ENCODE measurements around the gene YWHAE. TPM values are rescaled to one million over a fixed set of nuclear protein-coding genes. Genes with fewer than 3 reads are reported as not detected.
"Not testable (repeated sequence)": the region's sequence is repeated elsewhere in the genome, so short reads cannot be mapped to it uniquely, and the experiment has no call there.

YWHAE gene
- total RNA-seq, result 100 to 1,000 TPM; 528 to 576 TPM

DNA sequence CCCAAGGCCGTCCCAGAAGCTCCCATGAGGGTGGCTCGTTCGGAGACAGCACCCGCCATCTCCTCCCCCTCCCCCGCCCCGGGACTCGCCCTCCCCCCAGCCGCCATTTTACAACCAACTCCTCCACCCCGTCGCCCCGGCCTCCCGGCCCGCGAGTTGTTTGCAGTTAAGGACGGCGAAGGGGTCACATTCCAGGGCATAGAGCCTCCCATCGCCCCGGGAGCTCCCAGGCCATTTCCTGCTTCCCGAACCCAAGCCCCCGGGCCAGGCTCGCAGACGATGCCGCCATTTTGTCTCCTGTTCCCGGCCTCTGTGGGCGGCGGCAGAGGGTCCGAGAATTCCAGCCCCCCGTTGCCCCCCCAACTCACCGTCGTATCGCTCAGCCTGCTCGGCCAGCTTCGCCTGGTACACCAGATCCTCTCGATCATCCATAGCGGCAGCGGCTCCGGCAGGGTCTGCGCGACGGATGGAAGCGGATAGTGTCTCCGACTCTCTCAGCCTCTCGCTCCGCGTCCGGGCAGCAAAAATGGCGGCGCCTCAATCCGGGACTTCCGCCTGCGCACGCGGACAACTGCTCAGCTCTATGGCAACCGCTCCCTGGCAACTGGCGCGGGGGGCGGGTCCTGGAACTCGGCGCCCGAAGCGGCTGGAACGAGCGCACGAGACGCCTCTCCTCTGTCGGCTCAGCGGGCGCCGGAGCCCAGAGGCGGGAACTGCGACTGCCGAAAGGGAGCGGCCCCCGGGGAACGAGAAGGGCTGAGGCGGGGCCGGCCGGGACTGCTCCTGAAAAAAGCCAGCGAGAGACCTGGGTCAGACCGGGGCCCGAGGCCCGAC lies at the start of gene YWHAE:
TSS of gene YWHAE (minus strand) at position 544 of the 834 bp plus-strand sequence. CDS start at position 432, 112 bp downstream.
- Mint-ChIP-seq H3K27me3 (ENCODE audit: low read depth) (no peaks in the 10 kb centered on the region), H3K36me3 (ENCODE audit: low read depth) (peaks cover 42% of the 10 kb centered on the region), H3K27ac (peak within 1 kb of the TSS; percentile 100), H3K4me3 (peak within 1 kb of the TSS; percentile 99), H3K4me1 (ENCODE audit: low read depth) (peaks cover 32% of the 10 kb centered on the region), H3K9me3 (no peaks in the 10 kb centered on the region)
- DNase-seq, result peak; percentile 98
- CTCF ChIA-PET, result interaction anchor here (2.7 kb wide), 1 partner anchor 34 kb away, joined by 12 read pairs; no protein-coding TSS in a partner anchor
- intact Hi-C loops (cut with micrococcal nuclease), result loop anchor here (1.0 to 2.0 kb wide), 5 partner anchors 20 to 116 kb away; partner anchors contain the start of genes CRK and INPP5K

- no peaks in the 10 kb centered on the region for H3K9me3 Mint-ChIP-seq
- DNase-seq, result no peak
These were observed 49.5 kb upstream of the YWHAE start for GRCh38 chr17:1449412-1449967.

DNA sequence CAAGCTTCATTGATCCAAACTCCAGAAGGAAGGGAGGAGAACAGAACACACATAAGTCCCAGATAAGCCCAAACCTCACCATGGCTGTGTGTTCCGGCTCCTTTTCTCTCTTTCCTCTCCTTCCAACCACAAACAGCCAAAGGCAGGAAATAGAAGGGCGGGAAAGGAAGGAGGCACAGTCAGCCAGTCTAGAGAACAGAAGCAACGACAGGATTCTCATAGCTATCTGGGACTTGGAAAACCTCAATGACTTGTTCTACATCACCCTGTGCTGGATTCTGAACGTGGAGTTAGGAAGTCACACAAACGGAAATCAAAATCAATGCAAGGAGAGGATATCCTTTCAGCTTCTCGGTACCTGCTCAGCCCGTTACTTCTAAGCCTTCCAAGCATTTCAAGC lies 47.0 kb upstream of the YWHAE start:
- intact Hi-C loops (cut with micrococcal nuclease), result no loop called here
- Mint-ChIP-seq H3K9me3 (no peaks in the 10 kb centered on the region), H3K27ac (no peak overlapping the region), H3K4me1 (ENCODE audit: low read depth) (peaks cover 38% of the 10 kb centered on the region), H3K4me3 (no peak overlapping the region), H3K36me3 (ENCODE audit: low read depth) (peaks cover 9% of the 10 kb centered on the region), H3K27me3 (ENCODE audit: low read depth) (no peaks in the 10 kb centered on the region)
- no peak for DNase-seq
- CTCF ChIA-PET, result no interaction called here

More at GRCh38 chr17:1449412-1449967, 49.5 kb upstream of the YWHAE start:
- intact Hi-C loops (cut with micrococcal nuclease), result no loop called here
- CTCF ChIA-PET, result interaction anchor here (0.5 to 0.9 kb wide), 2 partner anchors 16 to 181 kb away, joined by 4 to 5 read pairs; no protein-coding TSS in a partner anchor
- Mint-ChIP-seq H3K4me3 (no peak overlapping the region), H3K4me1 (ENCODE audit: low read depth) (peaks cover 59% of the 10 kb centered on the region), H3K27me3 (ENCODE audit: low read depth) (no peaks in the 10 kb centered on the region), H3K27ac (no peak overlapping the region), H3K36me3 (ENCODE audit: low read depth) (peaks cover 15% of the 10 kb centered on the region)

DNA sequence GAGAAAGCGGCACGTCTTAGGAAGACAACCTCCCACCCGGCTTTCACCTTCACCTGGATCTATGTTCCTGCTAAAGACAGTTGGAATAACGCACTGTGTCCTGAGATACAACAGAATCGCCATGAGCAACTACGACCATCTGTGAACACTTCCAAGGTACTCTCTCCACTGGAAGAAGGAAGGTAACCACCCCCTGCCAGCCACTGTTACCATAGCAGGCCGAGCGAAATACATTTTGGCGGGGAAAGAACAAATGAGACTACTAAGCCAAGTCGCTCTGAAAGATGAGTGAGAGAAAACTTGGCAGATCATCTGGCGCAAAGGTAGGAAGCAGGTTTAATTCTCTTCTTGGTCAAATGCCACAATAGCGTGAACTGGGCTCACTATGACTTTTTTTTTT lies 46.2 kb upstream of the YWHAE start:
- DNase-seq, result no peak
- H3K27me3 Mint-ChIP-seq (ENCODE audit: low read depth), result no peaks in the 10 kb centered on the region
- peaks cover 33% of the 10 kb centered on the region for H3K4me1 Mint-ChIP-seq (ENCODE audit: low read depth)
- no peak overlapping the region for H3K4me3 Mint-ChIP-seq
- intact Hi-C loops (cut with micrococcal nuclease), result no loop called here
- CTCF ChIA-PET, result no interaction called here
- H3K36me3 Mint-ChIP-seq (ENCODE audit: low read depth), result peaks cover 7% of the 10 kb centered on the region
- H3K27ac Mint-ChIP-seq, result no peak overlapping the region
- H3K9me3 Mint-ChIP-seq, result no peaks in the 10 kb centered on the region

DNA sequence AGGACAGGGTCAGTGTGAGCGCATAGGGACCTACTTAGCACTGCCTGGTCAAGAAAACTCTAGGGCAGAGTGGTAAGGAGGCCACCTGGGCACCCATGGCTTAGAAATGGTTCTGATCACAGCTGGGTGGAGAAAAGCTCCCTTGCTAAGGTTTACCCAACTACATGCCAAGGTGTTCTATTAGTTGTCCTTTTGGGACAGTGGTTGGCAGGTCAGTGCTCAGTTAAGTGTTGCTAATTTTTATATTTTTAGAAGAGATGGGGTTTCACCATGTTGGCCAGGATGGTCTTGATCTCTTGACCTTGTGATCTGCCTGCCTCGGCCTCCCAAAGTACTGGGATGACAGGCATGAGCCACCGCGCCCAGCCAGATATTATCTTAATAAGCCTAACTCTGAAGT lies 45.7 kb upstream of the YWHAE start:
- H3K36me3 Mint-ChIP-seq (ENCODE audit: low read depth); CTCF ChIA-PET; intact Hi-C loops (cut with micrococcal nuclease); H3K27me3 Mint-ChIP-seq (ENCODE audit: low read depth); H3K27ac Mint-ChIP-seq; DNase-seq; H3K4me3 Mint-ChIP-seq; H3K9me3 Mint-ChIP-seq: not testable (repeated sequence)
- peaks cover 33% of the 10 kb centered on the region for H3K4me1 Mint-ChIP-seq (ENCODE audit: low read depth)

- CTCF ChIA-PET, result interaction anchor here (0.7 kb wide), 1 partner anchor 19 kb away, joined by 3 read pairs; no protein-coding TSS in a partner anchor
- intact Hi-C loops (cut with micrococcal nuclease); DNase-seq; H3K27ac Mint-ChIP-seq; H3K9me3 Mint-ChIP-seq; H3K27me3 Mint-ChIP-seq (ENCODE audit: low read depth); H3K4me3 Mint-ChIP-seq; H3K36me3 Mint-ChIP-seq (ENCODE audit: low read depth): not testable (repeated sequence)
- H3K4me1 Mint-ChIP-seq (ENCODE audit: low read depth), result peaks cover 27% of the 10 kb centered on the region
These were observed 42.7 kb upstream of the YWHAE start for GRCh38 chr17:1442721-1443120.

DNA sequence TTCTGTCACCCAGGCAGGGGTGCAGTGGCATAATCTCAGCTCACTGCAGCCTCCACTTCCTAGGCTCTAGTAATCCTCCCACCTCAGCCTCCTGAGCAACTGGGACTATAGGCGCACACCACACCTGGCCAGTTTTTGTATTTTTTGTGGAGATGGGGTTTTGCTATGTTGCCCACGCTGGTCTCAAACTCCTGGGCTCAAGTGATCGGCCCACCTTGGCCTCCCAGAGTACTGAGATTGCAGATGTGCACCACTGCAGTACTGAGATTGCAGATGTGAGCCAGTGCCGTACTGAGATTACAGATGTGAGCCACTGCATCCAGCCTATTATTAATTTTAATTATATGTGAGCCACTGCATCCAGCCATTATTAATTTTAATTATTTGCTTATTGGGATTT lies 42.2 kb upstream of the YWHAE start:
- Mint-ChIP-seq H3K4me1 (ENCODE audit: low read depth) (peaks cover 22% of the 10 kb centered on the region), H3K27me3 (ENCODE audit: low read depth) (no peaks in the 10 kb centered on the region), H3K36me3 (ENCODE audit: low read depth) (peaks cover 7% of the 10 kb centered on the region), H3K27ac (no peak overlapping the region), H3K4me3 (no peak overlapping the region), H3K9me3 (no peaks in the 10 kb centered on the region)
- no peak for DNase-seq
- CTCF ChIA-PET, result no interaction called here
- intact Hi-C loops (cut with micrococcal nuclease), result no loop called here

- Mint-ChIP-seq H3K9me3 (no peaks in the 10 kb centered on the region), H3K36me3 (ENCODE audit: low read depth) (peaks cover 6% of the 10 kb centered on the region), H3K4me3 (no peak overlapping the region), H3K4me1 (ENCODE audit: low read depth) (peaks cover 14% of the 10 kb centered on the region), H3K27me3 (ENCODE audit: low read depth) (no peaks in the 10 kb centered on the region), H3K27ac (no peak overlapping the region)
- CTCF ChIA-PET, result interaction anchor here (0.9 kb wide), 1 partner anchor 75 kb away, joined by 4 read pairs; no protein-coding TSS in a partner anchor
- no peak for DNase-seq
- intact Hi-C loops (cut with micrococcal nuclease), result no loop called here
These were observed 40.9 kb upstream of the YWHAE start for GRCh38 chr17:1440921-1441320.

DNA sequence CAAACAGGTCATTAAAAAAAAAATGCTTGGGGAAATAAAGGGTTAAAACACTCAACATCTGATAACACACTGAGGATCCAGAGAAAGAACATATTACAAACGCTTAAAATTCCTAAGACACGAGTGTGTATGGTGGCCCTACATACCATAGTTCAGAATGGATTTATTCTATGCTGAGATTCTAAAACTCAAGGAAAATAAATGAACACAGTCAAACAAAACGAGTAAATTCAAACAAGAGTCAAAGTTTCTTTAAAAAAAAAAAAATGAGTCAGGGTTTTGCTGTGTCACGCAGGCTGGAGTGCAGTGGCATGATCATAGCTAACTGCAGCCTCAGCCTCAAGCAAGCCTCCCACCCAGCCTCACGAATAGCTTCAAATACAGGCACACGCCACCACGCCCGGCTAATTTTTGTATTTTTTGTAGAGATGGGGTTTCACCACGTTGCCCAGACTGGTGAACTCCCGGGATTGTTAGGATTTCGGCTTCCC lies 38.6 kb upstream of the YWHAE start:
- Mint-ChIP-seq H3K4me1 (ENCODE audit: low read depth) (peaks cover 21% of the 10 kb centered on the region), H3K9me3 (no peaks in the 10 kb centered on the region), H3K4me3 (no peak overlapping the region), H3K27me3 (ENCODE audit: low read depth) (no peaks in the 10 kb centered on the region), H3K27ac (peak overlapping the region; percentile 8), H3K36me3 (ENCODE audit: low read depth) (peaks cover 12% of the 10 kb centered on the region)
- DNase-seq, result no peak
- CTCF ChIA-PET, result interaction anchor here (0.6 to 0.9 kb wide), 2 partner anchors 23 to 73 kb away, joined by 3 read pairs; no protein-coding TSS in a partner anchor
- intact Hi-C loops (cut with micrococcal nuclease), result no loop called here

DNA sequence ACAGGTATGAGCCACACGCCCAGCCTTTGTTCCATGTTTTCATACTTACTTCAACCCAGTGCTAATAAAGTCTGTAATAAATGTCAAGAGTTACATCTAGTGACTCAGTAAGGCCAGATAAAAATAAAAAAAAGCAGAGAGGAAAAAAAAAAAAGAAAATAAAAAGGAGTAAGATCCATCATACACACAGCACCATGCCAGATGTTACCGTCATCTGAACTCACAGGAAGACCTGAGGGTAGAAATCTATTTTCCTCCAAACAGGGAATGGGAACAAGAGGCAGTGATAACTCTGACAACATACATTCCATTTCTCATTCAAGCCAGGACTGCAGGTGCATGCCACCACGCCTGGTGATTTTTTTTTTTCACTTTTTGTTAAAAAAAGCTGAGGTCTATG lies 35.3 kb upstream of the YWHAE start:
- no peak overlapping the region for H3K27ac Mint-ChIP-seq
- peaks cover 16% of the 10 kb centered on the region for H3K36me3 Mint-ChIP-seq (ENCODE audit: low read depth)
- no peak for DNase-seq
- peaks cover 37% of the 10 kb centered on the region for H3K4me1 Mint-ChIP-seq (ENCODE audit: low read depth)
- H3K27me3 Mint-ChIP-seq (ENCODE audit: low read depth), result no peaks in the 10 kb centered on the region
- H3K4me3 Mint-ChIP-seq, result no peak overlapping the region
- no peaks in the 10 kb centered on the region for H3K9me3 Mint-ChIP-seq
- intact Hi-C loops (cut with micrococcal nuclease), result no loop called here
- CTCF ChIA-PET, result no interaction called here

DNA sequence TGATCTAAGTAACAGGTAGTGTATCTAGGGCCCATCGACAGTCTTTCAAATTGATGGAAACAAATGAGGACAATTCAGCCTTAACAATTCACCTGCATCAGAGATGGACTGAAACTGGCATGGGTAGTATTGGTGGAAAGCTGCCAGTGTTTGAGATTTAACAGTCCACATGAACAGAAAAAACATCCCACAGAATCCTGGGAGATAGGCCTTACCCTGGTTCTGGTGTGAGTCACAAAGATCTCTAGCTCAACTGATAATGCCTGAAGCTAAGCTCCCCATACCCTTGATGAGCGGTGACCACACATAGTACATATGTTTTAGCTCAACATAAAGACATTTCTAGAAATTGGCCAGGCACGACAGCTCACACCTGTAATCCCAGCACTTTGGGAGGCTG lies 34.1 kb upstream of the YWHAE start:
- Mint-ChIP-seq H3K9me3 (no peaks in the 10 kb centered on the region), H3K4me3 (no peak overlapping the region), H3K4me1 (ENCODE audit: low read depth) (peaks cover 33% of the 10 kb centered on the region), H3K27ac (no peak overlapping the region), H3K27me3 (ENCODE audit: low read depth) (no peaks in the 10 kb centered on the region), H3K36me3 (ENCODE audit: low read depth) (peaks cover 16% of the 10 kb centered on the region)
- DNase-seq, result no peak
- intact Hi-C loops (cut with micrococcal nuclease), result no loop called here
- CTCF ChIA-PET, result interaction anchor here (1.1 kb wide), 1 partner anchor 82 kb away, joined by 4 read pairs; the partner anchor contains the start of gene INPP5K

DNA sequence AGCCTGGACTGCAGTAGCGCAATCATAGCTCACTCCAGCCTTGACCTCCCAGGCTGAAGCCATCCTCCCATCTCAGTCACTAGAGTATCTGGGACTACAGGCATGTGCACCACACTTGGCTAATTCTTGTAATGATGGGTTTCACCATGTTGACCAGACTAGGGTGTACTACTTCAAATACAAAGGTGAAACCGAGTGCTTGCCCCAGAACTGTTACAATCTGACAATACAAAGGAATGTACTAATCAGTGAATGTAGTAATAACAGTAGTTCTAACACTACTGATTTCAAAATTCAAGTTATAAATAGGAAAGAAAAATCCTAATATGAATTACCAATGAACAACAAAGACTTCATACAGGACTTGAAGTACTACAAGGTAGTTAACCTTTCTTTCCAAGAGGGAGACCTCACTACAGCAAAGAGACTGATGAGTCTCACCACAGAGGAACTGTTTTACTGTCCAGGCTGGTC lies 31.6 kb upstream of the YWHAE start:
- Mint-ChIP-seq H3K36me3 (ENCODE audit: low read depth) (peaks cover 12% of the 10 kb centered on the region), H3K4me3 (no peak overlapping the region), H3K27ac (peak overlapping the region; percentile 24), H3K9me3 (no peaks in the 10 kb centered on the region), H3K27me3 (ENCODE audit: low read depth) (no peaks in the 10 kb centered on the region), H3K4me1 (ENCODE audit: low read depth) (peaks cover 24% of the 10 kb centered on the region)
- DNase-seq, result no peak
- intact Hi-C loops (cut with micrococcal nuclease), result no loop called here
- CTCF ChIA-PET, result interaction anchor here (1.0 kb wide), 1 partner anchor 67 kb away, joined by 3 read pairs; no protein-coding TSS in a partner anchor

Measured in activated naive CD4-positive, alpha-beta T cell treated with anti-CD3 and anti-CD28 coated beads for 36 hours (primary cell).